HepG2 (cell line): ENCODE measurements around the gene PYGB. TPM values are rescaled to one million over a fixed set of nuclear protein-coding genes. Genes with fewer than 3 reads are reported as not detected.

Experiments used
- ATAC-seq: fragments of 200-7000 bp; cut with Tn5 transposase; 3 replicates; pipeline ENCODE4 v1.9.1; 2020; ENCODE audit warnings: mild to moderate bottlenecking, moderate library complexity
- BruUV-seq: library from RNA; stranded (reverse); fragments of 400-500 nt; replicated peaks from 2 replicates; lab custom pipeline; 2021; lab: Mats Ljungman, UMichigan
- CTCF ChIA-PET: fragments of 300-600 bp; formaldehyde crosslinking; extraction: SDS; loops from one replicate; lab custom pipeline; 2021; ENCODE audit warnings: low total read pairs, inconsistent platforms, low intra/inter-chr PET ratio; lab: Yijun Ruan, JAX
- POLR2A ChIA-PET: fragments of 350-600 bp; sonication (Branson Sonifier 250); formaldehyde crosslinking; loops from one replicate; lab custom pipeline; 2020; ENCODE audit warnings: antibody characterized with exemption, inconsistent platforms; lab: Yijun Ruan, JAX
- DNase-seq: peaks from one replicate; pipeline ENCODE4 v3.0.0-alpha.2; 2015; ENCODE audit warnings: low spot score
- FAIRE-seq: peaks from 3 replicates; lab custom pipeline; 2011; peaks lifted over from hg19 to GRCh38; lab: Jason Lieb, UNC
- H2AFZ ChIP-seq: one replicate; pipeline ENCODE4 v1.6.1; 2011; ENCODE audit warnings: low read length, inconsistent platforms
- H3K27ac ChIP-seq: fragments of 300-600 bp; 3 replicates; pipeline ENCODE4 v1.8.0; 2011; ENCODE audit warnings: mixed run types, mild to moderate bottlenecking, mixed read lengths, low read length, inconsistent platforms; ENCODE audit not compliant: insufficient read depth; ENCODE audit errors: extremely low read length
- H3K27me3 ChIP-seq, 2 experiments: fragments of 200-600 bp in 1 of 2; 2 replicates in 1 of 2; 3 replicates in 1 of 2; pipeline versions ENCODE4 v1.6.0 to v1.8.0; 2011; ENCODE audit warnings: low read length in 2 of 2, mild to moderate bottlenecking in 2 of 2, moderate library complexity in 2 of 2, inconsistent platforms in 1 of 2; ENCODE audit not compliant: insufficient read depth in 2 of 2, control insufficient read depth in 1 of 2
- H3K36me3 ChIP-seq, 2 experiments: fragments of 200-600 bp in 1 of 2; replicated peaks in 1 of 2; 2 replicates in 1 of 2; 3 replicates in 1 of 2; pipeline versions ENCODE4 v1.5.1 to v1.8.0; 2011; ENCODE audit warnings: low read length in 2 of 2, inconsistent platforms in 1 of 2; ENCODE audit not compliant: insufficient read depth in 2 of 2, control insufficient read depth in 1 of 2
- H3K4me1 ChIP-seq: 2 replicates; pipeline ENCODE4 v1.5.1; 2012; ENCODE audit warnings: low read length, inconsistent platforms; ENCODE audit not compliant: insufficient read depth
- H3K4me2 ChIP-seq: 2 replicates; pipeline ENCODE4 v1.6.0; 2011; ENCODE audit warnings: low read depth, low read length, inconsistent platforms
- H3K4me3 ChIP-seq, 3 experiments: fragments of 200-600 bp in 1 of 3; sonication (generic), shearing (Covaris generic) in 1 of 3; replicated peaks in 1 of 3; 2 replicates each; pipeline ENCODE4 v1.5.1; 2011 to 2016; ENCODE audit warnings: low read length in 3 of 3, inconsistent platforms in 2 of 3, low read depth in 2 of 3, mild to moderate bottlenecking in 2 of 3, control low read depth in 1 of 3, mixed read lengths in 1 of 3; ENCODE audit not compliant: insufficient read depth in 1 of 3
- H3K79me2 ChIP-seq: one replicate; pipeline ENCODE4 v1.6.1; 2011; ENCODE audit warnings: low read length, inconsistent platforms; ENCODE audit not compliant: insufficient read depth
- H3K9ac ChIP-seq: 2 replicates; pipeline ENCODE4 v1.6.0; 2011; ENCODE audit warnings: mild to moderate bottlenecking, low read depth, low read length, inconsistent platforms; ENCODE audit not compliant: insufficient read depth
- H3K9me3 ChIP-seq: 2 replicates; pipeline ENCODE4 v1.5.1; 2012; ENCODE audit warnings: mild to moderate bottlenecking, low read length
- H4K20me1 ChIP-seq: 2 replicates; pipeline ENCODE4 v1.6.0; 2011; ENCODE audit warnings: inconsistent platforms, mild to moderate bottlenecking, low read length, moderate library complexity; ENCODE audit not compliant: insufficient read depth
- ELF4 ChIP-seq: sonication (generic); formaldehyde crosslinking; IDR thresholded peaks from 2 replicates; pipeline ENCODE4 v1.5.0; 2020; ENCODE audit warnings: missing genetic modification reagents, mild to moderate bottlenecking, moderate library complexity, borderline replicate concordance
- EZH2 ChIP-seq: conservative IDR thresholded peaks from 2 replicates; pipeline ENCODE4 v1.6.1; 2012; ENCODE audit warnings: mild to moderate bottlenecking, low read depth, low read length, moderate library complexity
- FOSL2 ChIP-seq: sonication (generic); formaldehyde crosslinking; IDR thresholded peaks from 2 replicates; pipeline ENCODE4 v1.4.0; 2020; ENCODE audit warnings: missing genetic modification reagents
- HNRNPK ChIP-seq: fragments of 200-400 bp; formaldehyde crosslinking; IDR thresholded peaks from 2 replicates; pipeline ENCODE4 v1.6.1; 2018; ENCODE audit warnings: low read length, low read depth, moderate library complexity, mild to moderate bottlenecking; ENCODE audit not compliant: poor library complexity, severe bottlenecking
- KDM5B ChIP-seq: sonication (generic); formaldehyde crosslinking; IDR thresholded peaks from 2 replicates; pipeline ENCODE4 v1.4.0; 2020; ENCODE audit warnings: missing genetic modification reagents, mild to moderate bottlenecking, borderline replicate concordance
- KLF15 ChIP-seq: sonication (generic); formaldehyde crosslinking; IDR thresholded peaks from 2 replicates; pipeline ENCODE4 v1.8.1; 2023; ENCODE audit warnings: borderline replicate concordance, mild to moderate bottlenecking, inconsistent platforms, missing genetic modification reagents, mixed read lengths
- TRAFD1 ChIP-seq: sonication (generic); formaldehyde crosslinking; IDR thresholded peaks from 2 replicates; pipeline ENCODE4 v1.5.1; 2020; ENCODE audit warnings: missing genetic modification reagents, mild to moderate bottlenecking, borderline replicate concordance
- U2AF2 ChIP-seq: fragments of 200-400 bp; formaldehyde crosslinking; IDR thresholded peaks from 2 replicates; pipeline ENCODE4 v1.6.1; 2017; ENCODE audit warnings: low read depth, mild to moderate bottlenecking, low read length
- ZNF678 ChIP-seq: sonication (generic); formaldehyde crosslinking; IDR thresholded peaks from 2 replicates; pipeline ENCODE4 v1.4.0; 2020; ENCODE audit warnings: mild to moderate bottlenecking, missing genetic modification reagents
- ZNF768 ChIP-seq: sonication (generic); formaldehyde crosslinking; IDR thresholded peaks from 2 replicates; pipeline ENCODE4 v1.4.0; 2020; ENCODE audit warnings: missing genetic modification reagents
- WGBS: methylation state at CpG from one replicate; pipeline ENCODE4 v1.1.6; 2017; ENCODE audit warnings: low lambda C conversion rate; 5-methylcytosine and 5-hydroxymethylcytosine counted together
- in situ Hi-C: cut with HindIII; loops from 2 replicates; pipeline ENCODE4 v1.10.0; 2017; ENCODE audit warnings: low pct_unique_long_range_greater_than_20kb; ENCODE audit not compliant: extremely low pct_ligation_motif_present
- intact Hi-C: fragments of 100-400 bp; cut with micrococcal nuclease; formaldehyde crosslinking; loops from one replicate; pipeline ENCODE4 v1.10.0; 2022; ENCODE audit not compliant: unreplicated experiment
- polyA plus RNA-seq, 8 experiments: library from polyadenylated mRNA; depleted of rRNA in 3 of 8; stranded (reverse) in 7 of 8; unstranded in 1 of 8; fragments of >200 nt; fragmentation: Illumina TruSeq in 4 of 8; extraction: Trizol in 4 of 8; gene quantifications; 2 replicates each; pipeline versions ENCODE4 v1.2.1 to v1.2.3, GENCODE V29; 2011 to 2016; ENCODE audit warnings: low read depth in 4 of 8, missing spikeins in 1 of 8, mixed read lengths in 1 of 8; ENCODE audit not compliant: insufficient read depth in 1 of 8
- total RNA-seq, 5 experiments: library from RNA; depleted of rRNA; stranded (reverse); fragments of >200 nt; fragmentation: Illumina TruSeq; extraction: Trizol; gene quantifications; 2 replicates each; pipeline ENCODE4 v1.2.3, GENCODE V29; 2016; ENCODE audit warnings: low read depth in 1 of 5
- TF ChIP-seq, protein P1 (sequence below): sonication (generic); formaldehyde crosslinking; IDR thresholded peaks from 2 replicates; pipeline ENCODE4 v1.8.1; 2022; ENCODE audit warnings: mild to moderate bottlenecking, missing genetic modification reagents
- TF ChIP-seq, protein P2 (sequence below): sonication (generic); formaldehyde crosslinking; IDR thresholded peaks from 2 replicates; pipeline ENCODE4 v1.9.0; 2022; ENCODE audit warnings: low read depth, missing genetic modification reagents
- TF ChIP-seq, protein P3 (sequence below): IDR thresholded peaks from 2 replicates; pipeline ENCODE4 v1.6.1; 2016; ENCODE audit warnings: low read depth, missing genetic modification reagents, missing compliant biosample characterization

The PYGB gene
- total and polyA plus RNA-seq, 2 of the 13 experiments (the other 11 are each of a cell fraction or from before 2014, with no cell fraction given) = 24.2 to 86.3 TPM

DNA sequence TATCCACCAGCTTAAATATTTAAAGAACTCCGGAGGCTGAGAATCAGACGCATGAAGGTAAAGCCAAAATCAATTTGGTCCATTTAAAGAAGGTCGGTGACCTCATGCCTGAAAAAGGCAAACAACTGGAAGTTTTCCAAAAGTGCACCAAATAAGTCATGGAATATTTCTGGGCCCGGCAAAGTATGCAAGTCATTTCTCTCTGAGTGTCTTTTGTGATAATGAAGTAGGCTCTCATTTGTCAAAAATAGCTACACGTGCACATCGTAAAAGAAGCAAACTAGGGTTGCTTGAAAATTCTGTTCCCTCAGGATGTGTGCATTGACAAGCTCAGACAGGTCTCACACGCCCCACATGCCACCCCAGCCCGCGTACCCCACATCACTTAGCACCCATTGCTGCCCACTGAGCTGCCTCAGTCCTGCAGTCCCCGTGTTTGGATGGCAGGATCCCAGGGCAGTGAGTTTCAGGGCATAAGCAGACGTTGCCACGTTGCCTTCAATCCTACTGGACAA is 20.5 kb upstream of the PYGB start:
- peak overlapping the region; percentile 43 for H3K27ac ChIP-seq
- H3K79me2 ChIP-seq = no peaks in the 10 kb centered on the region
- in situ Hi-C loops (no loop called here), intact Hi-C loops (no loop called here)
- 0 out of 5 replicates have a peak, but pooled peaks cover 0 to 2% of the 10 kb centered on the region in 2 experiments for H3K36me3 ChIP-seq
- no peaks in the 10 kb centered on the region for H3K9me3 ChIP-seq
- 13% methylated on average over 12 of the region's 12 CpGs for WGBS
- peak; percentile 94 for DNase-seq
- no peaks in the 10 kb centered on the region for H3K27me3 ChIP-seq
- no peak overlapping the region for H2AFZ ChIP-seq
- peak; percentile 98 for FAIRE-seq
- no TSS peak for BruUV-seq
- POLR2A ChIA-PET = interaction anchor here (0.5 to 6.5 kb wide), 6 partner anchors 10 to 1849 kb away, joined by 3 to 72 read pairs (median 8); partner anchors contain the start of genes ENTPD6 and PYGB
- ATAC-seq = peak; percentile 18
- no peak overlapping the region; the same call in 1 of the 2 replicates for H3K9ac ChIP-seq
- H3K4me1 ChIP-seq = peaks cover 51% of the 10 kb centered on the region
- H3K4me3 ChIP-seq = peak overlapping the region in 1 of 3 experiments; percentile 14; a peak in 1 of 6 replicates
- CTCF ChIA-PET = no interaction called here
- peak overlapping the region; percentile 54 for H3K4me2 ChIP-seq
- H4K20me1 ChIP-seq = no peaks in the 10 kb centered on the region
- TF ChIP-seq, protein P1, sequence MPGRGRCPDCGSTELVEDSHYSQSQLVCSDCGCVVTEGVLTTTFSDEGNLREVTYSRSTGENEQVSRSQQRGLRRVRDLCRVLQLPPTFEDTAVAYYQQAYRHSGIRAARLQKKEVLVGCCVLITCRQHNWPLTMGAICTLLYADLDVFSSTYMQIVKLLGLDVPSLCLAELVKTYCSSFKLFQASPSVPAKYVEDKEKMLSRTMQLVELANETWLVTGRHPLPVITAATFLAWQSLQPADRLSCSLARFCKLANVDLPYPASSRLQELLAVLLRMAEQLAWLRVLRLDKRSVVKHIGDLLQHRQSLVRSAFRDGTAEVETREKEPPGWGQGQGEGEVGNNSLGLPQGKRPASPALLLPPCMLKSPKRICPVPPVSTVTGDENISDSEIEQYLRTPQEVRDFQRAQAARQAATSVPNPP (CRISPR knock-in tag) = 0 out of 2 replicates have a peak, but pooled peaks have one; percentile 64
- TF ChIP-seq FOSL2 (CRISPR knock-in tag) (no peak; the same call in 1 of the 2 replicates), ELF4 (no peak), KDM5B (CRISPR knock-in tag) (peak; percentile 12; the same call in 1 of the 2 replicates), HNRNPK (no peak), KLF15 (CRISPR knock-in tag) (no peak), ZNF678 (CRISPR knock-in tag) (no peak), EZH2 (no peak), TRAFD1 (no peak), U2AF2 (no peak), ZNF768 (peak; percentile 19; the same call in 1 of the 2 replicates)
- TF ChIP-seq, protein P2, sequence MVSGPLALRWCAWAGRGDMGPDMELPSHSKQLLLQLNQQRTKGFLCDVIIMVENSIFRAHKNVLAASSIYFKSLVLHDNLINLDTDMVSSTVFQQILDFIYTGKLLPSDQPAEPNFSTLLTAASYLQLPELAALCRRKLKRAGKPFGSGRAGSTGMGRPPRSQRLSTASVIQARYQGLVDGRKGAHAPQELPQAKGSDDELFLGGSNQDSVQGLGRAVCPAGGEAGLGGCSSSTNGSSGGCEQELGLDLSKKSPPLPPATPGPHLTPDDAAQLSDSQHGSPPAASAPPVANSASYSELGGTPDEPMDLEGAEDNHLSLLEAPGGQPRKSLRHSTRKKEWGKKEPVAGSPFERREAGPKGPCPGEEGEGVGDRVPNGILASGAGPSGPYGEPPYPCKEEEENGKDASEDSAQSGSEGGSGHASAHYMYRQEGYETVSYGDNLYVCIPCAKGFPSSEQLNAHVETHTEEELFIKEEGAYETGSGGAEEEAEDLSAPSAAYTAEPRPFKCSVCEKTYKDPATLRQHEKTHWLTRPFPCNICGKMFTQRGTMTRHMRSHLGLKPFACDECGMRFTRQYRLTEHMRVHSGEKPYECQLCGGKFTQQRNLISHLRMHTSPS (CRISPR knock-in tag) = no peak; the same call in 1 of the 2 replicates
- TF ChIP-seq, protein P3, sequence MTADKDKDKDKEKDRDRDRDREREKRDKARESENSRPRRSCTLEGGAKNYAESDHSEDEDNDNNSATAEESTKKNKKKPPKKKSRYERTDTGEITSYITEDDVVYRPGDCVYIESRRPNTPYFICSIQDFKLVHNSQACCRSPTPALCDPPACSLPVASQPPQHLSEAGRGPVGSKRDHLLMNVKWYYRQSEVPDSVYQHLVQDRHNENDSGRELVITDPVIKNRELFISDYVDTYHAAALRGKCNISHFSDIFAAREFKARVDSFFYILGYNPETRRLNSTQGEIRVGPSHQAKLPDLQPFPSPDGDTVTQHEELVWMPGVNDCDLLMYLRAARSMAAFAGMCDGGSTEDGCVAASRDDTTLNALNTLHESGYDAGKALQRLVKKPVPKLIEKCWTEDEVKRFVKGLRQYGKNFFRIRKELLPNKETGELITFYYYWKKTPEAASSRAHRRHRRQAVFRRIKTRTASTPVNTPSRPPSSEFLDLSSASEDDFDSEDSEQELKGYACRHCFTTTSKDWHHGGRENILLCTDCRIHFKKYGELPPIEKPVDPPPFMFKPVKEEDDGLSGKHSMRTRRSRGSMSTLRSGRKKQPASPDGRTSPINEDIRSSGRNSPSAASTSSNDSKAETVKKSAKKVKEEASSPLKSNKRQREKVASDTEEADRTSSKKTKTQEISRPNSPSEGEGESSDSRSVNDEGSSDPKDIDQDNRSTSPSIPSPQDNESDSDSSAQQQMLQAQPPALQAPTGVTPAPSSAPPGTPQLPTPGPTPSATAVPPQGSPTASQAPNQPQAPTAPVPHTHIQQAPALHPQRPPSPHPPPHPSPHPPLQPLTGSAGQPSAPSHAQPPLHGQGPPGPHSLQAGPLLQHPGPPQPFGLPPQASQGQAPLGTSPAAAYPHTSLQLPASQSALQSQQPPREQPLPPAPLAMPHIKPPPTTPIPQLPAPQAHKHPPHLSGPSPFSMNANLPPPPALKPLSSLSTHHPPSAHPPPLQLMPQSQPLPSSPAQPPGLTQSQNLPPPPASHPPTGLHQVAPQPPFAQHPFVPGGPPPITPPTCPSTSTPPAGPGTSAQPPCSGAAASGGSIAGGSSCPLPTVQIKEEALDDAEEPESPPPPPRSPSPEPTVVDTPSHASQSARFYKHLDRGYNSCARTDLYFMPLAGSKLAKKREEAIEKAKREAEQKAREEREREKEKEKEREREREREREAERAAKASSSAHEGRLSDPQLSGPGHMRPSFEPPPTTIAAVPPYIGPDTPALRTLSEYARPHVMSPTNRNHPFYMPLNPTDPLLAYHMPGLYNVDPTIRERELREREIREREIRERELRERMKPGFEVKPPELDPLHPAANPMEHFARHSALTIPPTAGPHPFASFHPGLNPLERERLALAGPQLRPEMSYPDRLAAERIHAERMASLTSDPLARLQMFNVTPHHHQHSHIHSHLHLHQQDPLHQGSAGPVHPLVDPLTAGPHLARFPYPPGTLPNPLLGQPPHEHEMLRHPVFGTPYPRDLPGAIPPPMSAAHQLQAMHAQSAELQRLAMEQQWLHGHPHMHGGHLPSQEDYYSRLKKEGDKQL (CRISPR knock-in tag) = no peak
